Left lung (tissue), 10 donors: ENCODE results near the gene NT5DC2. TPM values are rescaled to one million over a fixed set of nuclear protein-coding genes. Genes with fewer than 3 reads are reported as not detected.

Experiments used
- ATAC-seq: fragments of 200-7000 bp; cut with Tn5 transposase; one replicate; pipeline ENCODE4 v1.9.1; 2020; ENCODE audit warnings: moderate library complexity
- DNase-seq, 4 donors: peaks; one replicate each; pipeline ENCODE4 v3.0.0-alpha.2; 2013 to 2020
- H3K27ac ChIP-seq, 2 donors: fragments of 200-600 bp; sonication (generic) in 1 of 2; one replicate each; pipeline versions ENCODE4 v1.5.0 to v1.8.0; 2020 to 2021
- H3K27me3 ChIP-seq, 2 donors: fragments of 200-600 bp; sonication (generic) in 1 of 2; one replicate each; pipeline versions ENCODE4 v1.5.0 to v1.8.0; 2020 to 2021
- H3K36me3 ChIP-seq, 2 donors: fragments of 200-600 bp; sonication (generic) in 1 of 2; one replicate each; pipeline versions ENCODE4 v1.5.0 to v1.8.0; 2020 to 2021
- H3K4me1 ChIP-seq, 2 donors: fragments of 200-600 bp; one replicate each; pipeline ENCODE4 v1.8.0; 2021
- H3K4me3 ChIP-seq, 2 donors: fragments of 200-600 bp; sonication (generic) in 1 of 2; one replicate each; pipeline versions ENCODE4 v1.5.0 to v1.8.0; 2020 to 2021; ENCODE audit warnings: mild to moderate bottlenecking in 1 of 2
- H3K9me3 ChIP-seq, 2 donors: fragments of 200-600 bp; sonication (generic) in 1 of 2; one replicate each; pipeline versions ENCODE4 v1.5.0 to v1.8.0; 2020 to 2021
- CTCF ChIP-seq, 2 donors: fragments of 200-600 bp; sonication (generic) in 1 of 2; IDR thresholded peaks; one replicate each; pipeline versions ENCODE4 v1.5.0 to v1.8.0; 2021; ENCODE audit warnings: antibody characterized with exemption in 2 of 2
- intact Hi-C, 2 donors: fragments of 100-400 bp; cut with DNase I; formaldehyde crosslinking; loops; one replicate each; pipeline versions ENCODE4 v1.11.2 to v1.14.2; 2022
- polyA plus RNA-seq, 6 donors: library from polyadenylated mRNA; unstranded; fragments of 120-200 nt; gene quantifications; one replicate each; pipeline ENCODE4 v1.2.1, GENCODE V29; 2013; ENCODE audit not compliant: insufficient read length in 6 of 6
- total RNA-seq, 2 donors: library from RNA; stranded (reverse); fragmentation: NEBNext Ultra II Directional; extraction: Animal tissue kit (Norgen Biotek cat#: 25700); gene quantifications; one replicate each; pipeline ENCODE4 v1.2.1, GENCODE V29; 2021
- donor health status: DM: no; HTN: yes; CAD: no.
- donor health status: DM: no; HTN: no; CAD: no.

NT5DC2 gene
- total and polyA plus RNA-seq, 8 donors: 81.8 to 365 (median 247) TPM

- intact Hi-C loops: no loop called here
- no peak for TF ChIP-seq CTCF (IDR thresholded peaks at IDR 0.05)
- Histone ChIP-seq H3K9me3 (no peaks in the 10 kb centered on the region), H3K36me3 (peaks cover 0 to 100% of the 10 kb centered on the region in 2 donors), H3K27ac (peak overlapping the region in 1 of 2 donors; percentile 49), H3K27me3 (no peaks in the 10 kb centered on the region), H3K4me1 (peaks cover 0 to 38% of the 10 kb centered on the region in 2 donors), H3K4me3 (no peak overlapping the region)
- DNase-seq: peak in 1 of 4 donors; percentile 49
- no peak for ATAC-seq
Observed at GRCh38 chr3:52477076-52477795, 56.4 kb downstream of the NT5DC2 start.

Other genes starting within 250 kb of the NT5DC2 start
- gene GLYCTK, start 246.0 kb downstream of the NT5DC2 start, total RNA-seq: 10 to 100 TPM in 1 of 2 donors, 1 to 10 TPM in 1; 8.9 to 13.7 TPM
- gene GLYCTK, start 246.0 kb downstream of the NT5DC2 start, polyA plus RNA-seq: 10 to 100 TPM; 10.3 to 11.7 (median 11.0) TPM
- 1 to 10 TPM; 6.5 to 7.7 TPM for gene DNAH1, start 217.5 kb downstream of the NT5DC2 start, total RNA-seq
- 10 to 100 TPM in 4 of 6 donors, 1 to 10 TPM in 2; 7.5 to 14.0 (median 10.8) TPM for gene DNAH1, start 217.5 kb downstream of the NT5DC2 start, polyA plus RNA-seq
- gene BAP1, start 123.8 kb downstream of the NT5DC2 start, total RNA-seq: 10 to 100 TPM; 66.6 to 69.8 TPM
- 10 to 100 TPM; 70.0 to 87.2 (median 78.8) TPM for gene BAP1, start 123.8 kb downstream of the NT5DC2 start, polyA plus RNA-seq
- 1 to 10 TPM; 3.9 to 6.5 TPM for gene PHF7, start 123.2 kb downstream of the NT5DC2 start, total RNA-seq
- gene PHF7, start 123.2 kb downstream of the NT5DC2 start, polyA plus RNA-seq: 10 to 100 TPM in 4 of 6 donors, 1 to 10 TPM in 2; 9.3 to 11.7 (median 10.4) TPM
- 10 to 100 TPM; 30.5 to 36.5 TPM for gene SEMA3G, start 88.8 kb downstream of the NT5DC2 start, total RNA-seq
- gene SEMA3G, start 88.8 kb downstream of the NT5DC2 start, polyA plus RNA-seq: 1 to 10 TPM; 5.7 to 8.0 (median 6.1) TPM
- gene TNNC1, start 79.8 kb downstream of the NT5DC2 start, total RNA-seq: 100 to 1,000 TPM in 1 of 2 donors, 10 to 100 TPM in 1; 30.7 to 117 TPM
- 10 to 100 TPM; 16.7 to 49.3 (median 30.1) TPM for gene TNNC1, start 79.8 kb downstream of the NT5DC2 start, polyA plus RNA-seq
- gene NISCH, start 78.3 kb downstream of the NT5DC2 start, total RNA-seq: 100 to 1,000 TPM in 1 of 2 donors, 10 to 100 TPM in 1; 72.6 to 104 TPM
- gene NISCH, start 78.3 kb downstream of the NT5DC2 start, polyA plus RNA-seq: 100 to 1,000 TPM; 133 to 178 (median 154) TPM
- 100 to 1,000 TPM; 122 to 334 TPM for gene STAB1, start 38.5 kb downstream of the NT5DC2 start, total RNA-seq
- gene STAB1, start 38.5 kb downstream of the NT5DC2 start, polyA plus RNA-seq: 10 to 100 TPM; 46.5 to 58.2 (median 48.0) TPM
- gene UQCC5, start 2.7 kb upstream of the NT5DC2 start, total RNA-seq: 10 to 100 TPM; 19.0 to 20.4 TPM
- gene UQCC5, start 2.7 kb upstream of the NT5DC2 start, polyA plus RNA-seq: 10 to 100 TPM in 5 of 6 donors, 1 to 10 TPM in 1; 9.6 to 19.1 (median 14.9) TPM
- 10 to 100 TPM; 63.0 to 79.8 TPM for gene PBRM1, start 152.1 kb upstream of the NT5DC2 start, total RNA-seq
- gene PBRM1, start 152.1 kb upstream of the NT5DC2 start, polyA plus RNA-seq: 10 to 100 TPM; 62.2 to 75.1 (median 65.8) TPM
- 10 to 100 TPM; 44.5 to 74.7 TPM for gene GNL3, start 152.2 kb upstream of the NT5DC2 start, total RNA-seq
- gene GNL3, start 152.2 kb upstream of the NT5DC2 start, polyA plus RNA-seq: 100 to 1,000 TPM in 4 of 6 donors, 10 to 100 TPM in 2; 90.5 to 127 (median 105) TPM
- gene GLT8D1, start 171.9 kb upstream of the NT5DC2 start, total RNA-seq: 10 to 100 TPM; 46.9 to 58.6 TPM
- 100 to 1,000 TPM in 5 of 6 donors, 10 to 100 TPM in 1; 99.6 to 113 (median 110) TPM for gene GLT8D1, start 171.9 kb upstream of the NT5DC2 start, polyA plus RNA-seq
- gene SPCS1, start 172.2 kb upstream of the NT5DC2 start, total RNA-seq: 100 to 1,000 TPM in 1 of 2 donors, 10 to 100 TPM in 1; 94.5 to 102 TPM
- 100 to 1,000 TPM; 108 to 128 (median 117) TPM for gene SPCS1, start 172.2 kb upstream of the NT5DC2 start, polyA plus RNA-seq
- 10 to 100 TPM; 23.6 to 29.0 TPM for gene NEK4, start 237.1 kb upstream of the NT5DC2 start, total RNA-seq
- 10 to 100 TPM; 25.3 to 35.0 (median 28.5) TPM for gene NEK4, start 237.1 kb upstream of the NT5DC2 start, polyA plus RNA-seq
- under 1 TPM in 1 of 2 donors, not detected in 1; 0.18 TPM for gene ITIH1, start 243.7 kb upstream of the NT5DC2 start, total RNA-seq
- gene ITIH1, start 243.7 kb upstream of the NT5DC2 start, polyA plus RNA-seq: under 1 TPM in 3 of 6 donors, not detected in 3; 0.34 to 0.61 (median 0.57) TPM